ENCODE results near the gene SLIT3.

DNA sequence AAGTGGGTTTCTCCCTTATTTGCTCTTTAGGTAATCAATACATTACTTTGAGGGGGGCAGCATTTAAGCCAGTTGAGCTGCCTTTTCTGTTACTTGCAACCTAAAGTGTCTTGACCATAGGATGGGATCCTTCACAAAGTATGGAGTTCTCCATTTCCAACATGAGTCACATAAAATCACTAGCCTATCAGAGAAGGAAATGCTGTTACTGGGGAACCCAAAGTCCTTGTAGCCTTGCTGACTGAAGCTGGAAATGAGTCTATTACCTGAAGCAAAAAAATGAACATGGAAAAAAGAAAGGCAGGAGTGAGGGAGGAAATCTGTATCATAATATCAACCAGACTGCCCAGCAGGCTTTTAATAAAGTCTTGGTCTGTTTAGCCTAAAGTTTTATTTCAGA is 42.8 kb upstream of the SLIT3 start:
- TF ChIP-seq, protein P1, sequence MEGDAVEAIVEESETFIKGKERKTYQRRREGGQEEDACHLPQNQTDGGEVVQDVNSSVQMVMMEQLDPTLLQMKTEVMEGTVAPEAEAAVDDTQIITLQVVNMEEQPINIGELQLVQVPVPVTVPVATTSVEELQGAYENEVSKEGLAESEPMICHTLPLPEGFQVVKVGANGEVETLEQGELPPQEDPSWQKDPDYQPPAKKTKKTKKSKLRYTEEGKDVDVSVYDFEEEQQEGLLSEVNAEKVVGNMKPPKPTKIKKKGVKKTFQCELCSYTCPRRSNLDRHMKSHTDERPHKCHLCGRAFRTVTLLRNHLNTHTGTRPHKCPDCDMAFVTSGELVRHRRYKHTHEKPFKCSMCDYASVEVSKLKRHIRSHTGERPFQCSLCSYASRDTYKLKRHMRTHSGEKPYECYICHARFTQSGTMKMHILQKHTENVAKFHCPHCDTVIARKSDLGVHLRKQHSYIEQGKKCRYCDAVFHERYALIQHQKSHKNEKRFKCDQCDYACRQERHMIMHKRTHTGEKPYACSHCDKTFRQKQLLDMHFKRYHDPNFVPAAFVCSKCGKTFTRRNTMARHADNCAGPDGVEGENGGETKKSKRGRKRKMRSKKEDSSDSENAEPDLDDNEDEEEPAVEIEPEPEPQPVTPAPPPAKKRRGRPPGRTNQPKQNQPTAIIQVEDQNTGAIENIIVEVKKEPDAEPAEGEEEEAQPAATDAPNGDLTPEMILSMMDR (IDR thresholded peaks at IDR 0.05): no peak
- TF ChIP-seq GABPA (IDR thresholded peaks at IDR 0.05; ENCODE audit: low read depth) (no peak), CHD2 (IDR thresholded peaks at IDR 0.05; ENCODE audit: low read length, partially characterized antibody) (no peak), JUND (IDR thresholded peaks at IDR 0.05) (no peak), EZH2phosphoT487 (IDR thresholded peaks at IDR 0.05; ENCODE audit: borderline replicate concordance, low read depth) (no peak), TEAD4 (IDR thresholded peaks at IDR 0.05; ENCODE audit: borderline replicate concordance, insufficient read depth) (no peak), RFX5 (IDR thresholded peaks at IDR 0.05; ENCODE audit: low read length) (no peak), RXRA (IDR thresholded peaks at IDR 0.05; ENCODE audit: borderline replicate concordance, low read depth) (no peak)
- TF ChIP-seq, protein P2, sequence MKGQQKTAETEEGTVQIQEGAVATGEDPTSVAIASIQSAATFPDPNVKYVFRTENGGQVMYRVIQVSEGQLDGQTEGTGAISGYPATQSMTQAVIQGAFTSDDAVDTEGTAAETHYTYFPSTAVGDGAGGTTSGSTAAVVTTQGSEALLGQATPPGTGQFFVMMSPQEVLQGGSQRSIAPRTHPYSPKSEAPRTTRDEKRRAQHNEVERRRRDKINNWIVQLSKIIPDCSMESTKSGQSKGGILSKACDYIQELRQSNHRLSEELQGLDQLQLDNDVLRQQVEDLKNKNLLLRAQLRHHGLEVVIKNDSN (IDR thresholded peaks at IDR 0.05; ENCODE audit: borderline replicate concordance, low read depth): no peak

Measured in SK-N-SH (cell line).